Activated gamma-delta T cell treated with Interleukin-2 at 50 U/mL for 16 hours (primary cell): Measurements from ENCODE around the gene NFILZ.
A peak's percentile ranks its signal among the peaks of the same experiment; 100 is the strongest.

Experiments
- DNase-seq: peaks from one replicate; pipeline ENCODE4 v3.0.0-alpha.2; 2020

The NFILZ gene

GRCh38 chr19:8642561-8642960 is 12.1 kb downstream of the NFILZ start:
- DNase-seq = no peak

- DNase-seq = no peak
These were observed 13.6 kb downstream of the NFILZ start for GRCh38 chr19:8643860-8644653.

GRCh38 chr19:8648240-8648639 is 17.8 kb downstream of the NFILZ start:
- no peak for DNase-seq

GRCh38 chr19:8654591-8655339 is 24.3 kb downstream of the NFILZ start:
- peak; percentile 70 for DNase-seq

- peak; percentile 50 for DNase-seq
These were observed 24.9 kb downstream of the NFILZ start for GRCh38 chr19:8655340-8655709.

DNA sequence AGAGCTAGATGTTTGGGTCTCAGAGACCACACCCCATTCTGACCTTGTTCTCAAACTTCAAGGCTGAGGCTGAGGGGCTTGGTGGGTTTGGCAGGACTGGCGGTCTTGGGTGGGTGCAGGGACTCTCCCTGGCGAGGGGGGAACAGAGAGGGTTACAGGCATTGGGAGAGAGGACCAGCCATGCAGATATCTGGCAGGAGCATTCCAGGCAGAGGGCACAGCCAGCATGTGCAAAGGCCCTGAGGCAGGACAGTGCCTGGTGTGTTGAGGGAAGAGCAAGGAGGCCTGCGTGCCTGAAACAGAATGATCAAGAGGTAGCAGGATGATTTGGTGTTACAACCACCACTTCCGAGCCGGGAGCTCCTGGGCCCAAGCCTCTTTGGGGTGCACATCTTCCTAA is 27.4 kb downstream of the NFILZ start:
- no peak for DNase-seq

- no peak for DNase-seq
These were observed 29.5 kb downstream of the NFILZ start for GRCh38 chr19:8659905-8660304.

DNA sequence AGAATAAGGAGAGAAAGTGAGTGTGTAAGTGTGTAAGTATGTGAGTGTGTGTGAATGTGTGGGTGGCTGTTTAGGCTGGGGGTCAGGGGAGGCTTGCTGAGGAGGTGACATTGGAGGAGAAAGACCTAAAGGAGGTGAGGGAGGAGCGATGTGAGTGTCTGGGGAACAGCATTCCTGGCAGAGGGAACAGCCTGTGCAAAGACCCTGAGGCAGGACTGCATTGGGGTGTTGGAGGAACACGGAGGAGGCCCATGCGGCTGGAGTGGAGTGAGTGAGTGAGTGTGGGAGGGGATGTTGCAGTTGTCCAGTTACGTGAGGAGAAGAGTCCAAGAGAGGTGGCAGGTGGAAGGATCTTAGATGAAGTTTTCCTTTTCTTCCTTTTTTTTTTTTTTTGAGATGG is 31.8 kb downstream of the NFILZ start:
- DNase-seq = no peak

DNA sequence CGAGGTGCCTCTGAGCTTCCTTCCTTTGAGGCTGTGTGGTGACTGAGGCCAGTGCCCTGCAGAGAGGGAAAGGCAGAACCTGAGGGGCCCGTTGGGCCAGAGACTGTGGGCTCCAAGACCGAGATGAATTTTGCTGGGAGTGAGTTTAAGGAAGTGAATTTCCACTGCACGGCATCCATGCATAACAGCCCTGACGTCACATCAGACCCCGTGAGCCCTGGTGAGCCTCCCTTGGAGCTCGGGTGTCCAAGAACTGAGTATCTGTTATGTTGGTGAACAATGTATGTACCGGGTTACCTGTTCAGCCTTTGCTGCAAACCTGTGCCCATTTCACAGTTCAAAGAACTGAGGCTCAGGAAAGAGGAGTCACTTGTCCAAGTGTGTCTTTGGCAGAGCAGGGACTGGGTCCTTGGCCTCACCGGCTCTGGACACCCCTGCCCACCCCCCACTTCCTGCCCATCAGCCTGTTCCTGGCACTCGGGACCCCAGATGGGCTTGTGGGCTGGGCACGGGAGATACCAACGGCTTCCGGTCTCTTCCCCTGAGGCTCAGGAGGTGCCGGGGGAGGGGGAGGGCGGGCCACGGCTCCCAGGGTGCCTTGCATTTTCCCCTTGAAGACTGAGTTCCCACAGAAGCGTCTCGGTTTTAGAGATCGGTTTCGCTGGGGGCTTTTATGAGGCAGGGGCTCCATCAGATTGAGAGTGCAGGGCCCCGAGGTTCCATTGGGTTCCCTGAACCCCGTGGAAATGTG is 33.7 kb downstream of the NFILZ start:
- peak; percentile 47 for DNase-seq

GRCh38 chr19:8664671-8665057 is 34.2 kb downstream of the NFILZ start:
- no peak for DNase-seq

- DNase-seq = no peak
These were observed 35.2 kb downstream of the NFILZ start for GRCh38 chr19:8665468-8666213.

DNA sequence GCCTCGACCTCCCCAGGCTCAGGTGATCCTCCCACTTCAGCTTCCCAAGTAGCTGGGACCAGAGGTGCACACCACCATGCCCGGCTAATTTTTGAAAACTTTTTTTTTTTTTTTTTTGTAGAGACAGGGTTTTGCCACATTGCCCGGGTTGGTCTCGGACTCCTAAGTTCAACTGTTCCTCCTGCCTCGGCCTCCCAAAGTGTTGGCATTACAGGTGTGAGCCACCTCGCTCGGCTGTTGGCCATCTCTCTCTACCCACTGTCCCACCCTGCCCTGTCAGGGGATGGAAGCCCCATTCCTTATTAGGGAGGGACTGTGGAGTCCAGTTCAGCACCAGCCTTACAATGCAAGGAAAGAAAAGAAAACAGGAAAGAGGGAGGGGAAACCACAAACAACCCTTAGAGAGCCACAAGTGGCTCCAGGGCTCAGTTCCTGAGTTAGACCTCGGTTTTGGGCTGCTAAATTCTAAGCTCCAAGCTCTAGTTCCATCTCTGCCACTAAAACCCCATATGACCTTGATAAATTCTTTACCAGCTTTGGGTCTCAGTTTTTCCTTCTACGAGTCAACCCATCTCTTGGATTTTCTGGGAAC is 36.5 kb downstream of the NFILZ start:
- DNase-seq = no peak

GRCh38 chr19:8673276-8673891 is 43.0 kb downstream of the NFILZ start:
- no peak for DNase-seq

DNA sequence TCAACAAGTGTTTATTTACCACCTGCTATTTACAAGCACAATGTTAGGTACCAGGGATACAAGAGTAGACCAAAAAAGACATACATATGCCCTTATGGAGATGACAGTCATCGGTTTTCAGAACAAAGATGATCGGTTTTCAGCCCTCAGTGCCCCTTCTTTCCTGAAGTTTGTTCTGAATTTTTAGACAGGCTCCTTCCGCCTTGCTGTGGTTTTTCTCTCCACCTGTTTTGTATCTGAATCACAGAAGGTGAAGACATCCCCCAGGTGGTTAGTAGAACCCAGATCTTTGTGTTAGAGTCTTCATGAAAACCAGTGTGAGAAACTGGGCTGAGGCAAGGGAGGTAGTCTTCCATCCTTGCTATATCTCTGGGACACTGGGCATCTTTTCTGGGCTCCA is 44.6 kb downstream of the NFILZ start:
- no peak for DNase-seq

- DNase-seq = no peak
These were observed 47.9 kb downstream of the NFILZ start for GRCh38 chr19:8678244-8678807.
